NCI-H2227 treated with DMSO at 0.1 percent for 48 hours (cell line): Measurements from ENCODE around the gene MTARC2.

ENCODE experiments used
- DNase-seq: peaks from one replicate; lab custom pipeline; 2025; lab: John Stamatoyannopoulos, UW

The MTARC2 gene

DNA sequence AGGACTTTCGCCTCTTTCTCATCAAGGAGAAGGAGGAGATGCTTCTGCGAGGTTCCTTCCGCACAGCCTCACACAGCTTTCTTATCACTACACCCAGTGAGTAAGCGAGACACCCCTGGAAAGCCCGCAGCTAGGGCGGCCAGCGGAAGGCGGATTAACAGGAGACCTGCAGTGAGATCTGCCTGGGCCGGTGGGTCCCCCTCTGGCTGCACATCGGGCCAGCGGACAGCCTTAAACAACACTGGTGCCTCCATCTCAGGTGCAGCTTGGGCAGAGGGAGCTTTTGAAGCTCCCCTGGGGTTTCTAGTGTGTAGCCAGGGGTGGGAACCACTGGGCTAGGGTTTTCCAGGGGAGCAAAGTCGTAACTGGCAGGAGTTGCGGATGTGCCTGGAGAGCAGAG is 21.1 kb downstream of the MTARC2 start:
- no peak for DNase-seq

- DNase-seq = no peak
These were observed 22.3 kb downstream of the MTARC2 start for GRCh38 chr1:220770245-220770913.

DNA sequence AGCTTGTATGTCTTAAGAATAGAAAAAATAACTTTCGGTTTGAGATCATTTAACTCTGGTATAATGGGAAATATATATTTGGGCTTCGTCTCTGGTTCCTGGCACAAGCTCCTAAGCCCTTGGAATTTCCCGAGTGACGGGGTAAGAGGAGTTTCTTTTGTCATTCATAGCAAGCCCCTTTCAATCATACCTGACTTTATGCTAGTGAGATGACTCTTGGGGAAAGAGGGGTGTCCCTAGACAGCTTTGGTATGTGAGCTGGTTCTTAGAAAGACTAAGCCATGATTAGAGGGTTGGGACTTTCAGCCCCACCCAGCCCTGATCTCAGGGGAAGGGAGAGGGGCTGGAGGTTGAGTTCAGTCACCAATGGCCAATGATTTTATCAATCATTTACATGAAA is 24.7 kb downstream of the MTARC2 start:
- no peak for DNase-seq

DNA sequence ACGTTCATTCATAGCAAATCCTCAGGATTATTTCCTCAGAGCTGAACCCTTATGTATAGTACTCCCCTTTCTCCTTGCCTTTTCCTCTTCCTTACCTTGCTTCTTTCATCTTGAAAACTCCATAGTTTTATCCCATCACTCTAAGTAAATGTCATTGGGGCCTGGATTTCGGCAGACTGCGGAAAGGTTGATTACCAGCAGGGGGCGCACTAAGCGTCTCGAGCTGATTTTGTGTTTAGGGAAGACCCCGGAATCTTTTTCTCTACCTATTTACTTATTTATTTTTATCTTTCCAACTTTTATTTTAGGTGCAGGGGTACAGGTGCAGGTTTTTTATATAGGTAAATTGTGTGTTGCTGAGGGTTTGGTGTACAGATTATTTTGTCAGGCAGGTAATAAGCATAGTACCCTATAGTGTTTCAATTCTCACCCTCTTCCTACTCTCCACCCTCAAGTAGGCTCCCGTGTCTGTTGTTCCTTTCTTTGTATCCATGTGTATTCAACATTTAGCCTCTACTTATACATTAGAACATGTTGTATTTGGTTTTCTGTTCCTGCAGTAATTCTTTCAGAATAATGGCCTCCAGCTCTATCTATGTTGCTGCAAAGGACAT is 27.2 kb downstream of the MTARC2 start:
- no peak for DNase-seq

DNA sequence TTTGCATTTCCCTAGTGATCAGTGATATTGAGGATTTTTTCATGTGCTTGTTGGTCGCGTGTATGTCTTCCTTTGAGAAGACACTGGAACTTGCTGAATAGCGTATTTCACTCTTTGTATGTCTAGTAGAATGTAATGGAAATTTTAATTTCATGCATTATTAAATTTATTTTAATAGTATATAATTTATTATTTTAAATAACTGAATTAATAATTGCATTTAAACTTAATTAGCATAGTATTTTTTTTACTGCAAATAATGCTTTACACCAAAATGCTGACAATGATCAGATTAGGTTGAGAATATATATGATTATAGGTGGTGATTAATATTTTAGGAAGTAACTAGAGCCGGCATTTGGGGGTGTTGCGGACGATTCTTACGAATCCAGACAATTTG is 28.1 kb downstream of the MTARC2 start:
- no peak for DNase-seq

- DNase-seq = peak; percentile 79
These were observed 28.7 kb downstream of the MTARC2 start for GRCh38 chr1:220776720-220777326.

GRCh38 chr1:220783453-220783852 is 35.3 kb downstream of the MTARC2 start:
- no peak for DNase-seq

DNA sequence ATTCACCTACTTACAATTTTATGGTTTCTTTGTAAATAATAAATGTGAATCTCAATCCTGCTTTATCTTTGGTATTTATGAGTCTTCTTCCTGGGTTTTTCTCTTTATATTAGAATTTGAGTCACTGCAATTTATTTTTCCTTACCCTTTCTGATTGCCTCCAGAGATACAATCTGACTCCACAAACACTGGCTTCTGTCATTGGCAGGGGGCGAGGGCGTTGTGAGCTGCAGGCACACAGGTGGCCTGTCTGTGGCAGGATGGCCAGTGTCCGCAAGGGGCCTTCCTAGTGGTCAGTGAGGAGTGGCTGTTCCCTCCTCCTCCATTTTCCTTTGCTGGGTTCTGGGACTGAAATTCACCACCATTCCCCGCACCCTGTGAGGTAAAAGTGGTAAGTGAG is 36.6 kb downstream of the MTARC2 start:
- DNase-seq = no peak

- no peak for DNase-seq
These were observed 37.3 kb downstream of the MTARC2 start for GRCh38 chr1:220785166-220786056.

GRCh38 chr1:220786057-220786336 is 37.9 kb downstream of the MTARC2 start:
- no peak for DNase-seq

DNA sequence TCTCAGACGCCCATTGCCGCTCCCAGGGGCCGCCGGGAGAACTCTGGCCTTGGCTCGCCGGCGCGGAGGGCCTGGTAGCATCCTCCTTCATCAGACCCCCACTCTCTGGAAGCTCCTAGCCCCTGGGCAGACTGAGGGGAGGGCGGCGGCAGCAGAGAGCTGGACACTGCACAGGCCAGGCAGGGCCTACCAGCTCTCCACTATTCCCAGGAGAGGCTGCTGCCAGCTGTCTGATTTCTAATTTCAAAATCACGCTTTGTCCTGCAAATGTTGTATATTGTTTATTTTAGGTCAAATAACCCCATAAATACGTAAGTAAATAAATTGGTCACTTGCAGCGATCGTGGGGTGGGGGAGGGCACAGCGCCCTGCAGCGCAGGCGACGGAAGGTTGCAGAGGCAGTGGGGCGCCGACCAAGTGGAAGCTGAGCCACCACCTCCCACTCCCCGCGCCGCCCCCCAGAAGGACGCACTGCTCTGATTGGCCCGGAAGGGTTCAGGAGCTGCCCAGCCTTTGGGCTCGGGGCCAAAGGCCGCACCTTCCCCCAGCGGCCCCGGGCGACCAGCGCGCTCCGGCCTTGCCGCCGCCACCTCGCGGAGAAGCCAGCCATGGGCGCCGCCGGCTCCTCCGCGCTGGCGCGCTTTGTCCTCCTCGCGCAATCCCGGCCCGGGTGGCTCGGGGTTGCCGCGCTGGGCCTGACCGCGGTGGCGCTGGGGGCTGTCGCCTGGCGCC is 38.4 kb downstream of the MTARC2 start, which contains the start of gene MTARC1:
Gene MTARC1 (plus strand): TSS at position 577 of the 732 bp plus-strand sequence. CDS start 32 bp downstream, at position 609.
- DNase-seq = peak; percentile 73

DNA sequence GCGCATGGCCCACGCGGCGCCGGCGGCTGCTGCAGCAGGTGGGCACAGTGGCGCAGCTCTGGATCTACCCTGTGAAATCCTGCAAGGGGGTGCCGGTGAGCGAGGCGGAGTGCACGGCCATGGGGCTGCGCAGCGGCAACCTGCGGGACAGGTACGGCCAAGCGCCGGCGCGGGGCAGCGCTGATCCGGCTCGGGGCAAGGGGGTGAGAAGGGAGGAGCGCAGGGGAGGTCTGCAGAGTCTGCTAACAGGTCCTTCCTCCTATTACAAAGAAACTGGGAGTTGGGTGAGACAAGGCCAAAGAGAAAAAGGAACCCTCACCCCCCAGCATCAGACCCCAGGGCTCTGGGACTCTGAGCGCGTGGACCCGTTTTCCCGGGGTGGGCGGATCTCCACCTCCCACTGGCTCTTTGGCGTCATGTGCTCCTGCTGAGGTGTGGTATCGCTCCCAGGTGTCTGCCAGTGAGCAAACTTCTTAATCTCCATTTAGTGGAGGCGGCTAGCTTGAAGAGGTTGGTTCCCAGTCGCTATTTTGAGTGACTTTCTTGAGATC is 39.0 kb downstream of the MTARC2 start:
- DNase-seq = peak; percentile 65

DNA sequence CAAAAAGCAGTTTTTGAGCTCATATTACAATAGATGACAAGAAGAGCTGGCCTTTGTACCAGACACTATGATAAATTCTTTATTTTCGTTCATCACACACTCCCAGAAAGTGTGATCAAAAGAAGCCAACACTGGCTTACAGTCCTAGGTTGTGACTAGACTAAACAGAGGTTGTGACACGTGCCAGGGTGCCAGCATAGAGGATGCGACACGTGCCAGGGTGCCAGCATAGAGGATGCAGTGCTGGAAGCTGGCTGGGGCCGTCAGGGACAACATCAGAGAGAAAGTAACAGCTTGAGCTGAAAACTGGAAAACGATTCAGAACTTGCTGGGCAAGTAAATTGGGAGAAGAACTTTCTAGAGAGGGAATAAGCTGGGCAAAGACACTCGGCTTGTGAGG is 40.8 kb downstream of the MTARC2 start:
- DNase-seq = no peak

DNA sequence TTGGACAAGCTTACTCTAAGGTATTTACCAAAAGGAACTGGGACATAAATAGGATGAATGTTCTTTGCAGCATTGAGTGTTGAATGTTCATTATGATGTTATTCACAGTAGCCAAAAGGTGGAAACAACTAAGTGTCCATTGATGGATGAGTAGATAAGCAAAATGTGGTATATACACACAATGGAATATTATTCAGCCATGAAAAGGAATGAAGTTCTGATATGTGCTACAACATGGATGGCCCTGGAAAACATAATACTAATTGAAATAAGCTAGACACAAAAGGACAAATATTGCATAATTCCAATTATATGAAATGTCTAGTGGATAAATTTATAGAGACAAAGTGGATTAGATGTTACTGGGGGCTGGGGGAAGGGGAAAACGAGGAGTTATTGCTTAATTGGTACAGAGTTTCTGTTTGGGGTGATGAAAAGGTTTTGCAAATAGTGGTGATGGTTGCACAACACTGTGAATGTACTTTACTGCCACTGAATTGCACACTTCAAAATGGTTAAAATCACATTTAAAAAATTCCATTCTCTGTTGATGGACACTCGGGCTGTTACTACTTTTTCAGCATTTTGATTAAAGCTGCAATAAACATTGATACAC is 41.5 kb downstream of the MTARC2 start:
- DNase-seq = no peak

DNA sequence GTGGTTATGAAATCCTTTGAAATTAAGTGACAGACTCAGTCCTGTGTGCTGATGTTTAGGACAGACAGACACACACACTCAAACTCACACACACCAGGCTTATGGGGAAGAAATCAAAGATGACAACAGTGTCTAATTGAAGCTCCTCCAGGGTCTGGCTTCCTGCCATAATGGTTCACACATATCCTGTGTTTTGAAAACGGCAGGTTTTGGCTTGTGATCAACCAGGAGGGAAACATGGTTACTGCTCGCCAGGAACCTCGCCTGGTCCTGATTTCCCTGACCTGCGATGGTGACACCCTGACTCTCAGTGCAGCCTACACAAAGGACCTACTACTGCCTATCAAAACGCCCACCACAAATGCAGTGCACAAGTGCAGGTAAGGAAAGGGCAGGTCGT is 43.2 kb downstream of the MTARC2 start:
- no peak for DNase-seq

DNA sequence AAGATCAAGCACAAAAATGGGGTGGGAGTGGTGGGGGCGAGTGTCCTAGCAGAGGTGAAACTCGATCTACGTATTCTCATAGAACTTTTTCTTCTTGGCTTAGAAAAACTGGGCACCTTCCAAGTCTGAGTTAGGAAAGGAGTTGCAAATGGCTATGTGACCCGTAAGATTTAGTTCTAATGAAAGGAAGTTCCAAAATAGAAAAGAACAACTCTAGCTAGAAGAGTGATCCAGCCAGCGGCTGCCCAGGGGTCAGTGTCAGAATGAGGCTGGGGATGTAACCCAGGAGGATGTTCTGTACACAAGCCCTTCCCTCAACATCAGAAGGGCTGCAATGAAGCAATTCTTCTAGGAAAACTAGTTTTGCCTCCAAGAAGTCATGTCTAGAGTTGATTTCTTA is 43.8 kb downstream of the MTARC2 start:
- DNase-seq = no peak

- DNase-seq = no peak
These were observed 48.4 kb downstream of the MTARC2 start for GRCh38 chr1:220796530-220796929.

DNA sequence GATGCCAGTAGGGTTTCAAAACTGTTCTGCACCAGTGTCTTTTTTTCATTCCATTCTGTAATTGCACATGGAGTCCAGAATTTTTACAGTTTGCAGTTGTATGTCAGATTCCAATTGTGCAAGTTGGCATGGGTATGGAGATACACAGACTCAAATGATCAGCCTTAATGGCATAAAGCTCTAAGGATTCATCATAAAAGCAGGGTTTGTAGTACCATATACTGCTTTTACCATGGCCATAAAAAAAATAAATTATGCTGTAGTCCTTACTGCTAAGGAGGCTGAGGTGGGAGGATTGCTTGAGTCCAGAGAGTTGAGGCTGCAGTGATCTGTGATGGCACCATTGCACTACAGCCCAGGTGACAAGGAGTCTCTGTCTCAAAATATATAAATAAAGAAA is 48.9 kb downstream of the MTARC2 start:
- DNase-seq = no peak

DNA sequence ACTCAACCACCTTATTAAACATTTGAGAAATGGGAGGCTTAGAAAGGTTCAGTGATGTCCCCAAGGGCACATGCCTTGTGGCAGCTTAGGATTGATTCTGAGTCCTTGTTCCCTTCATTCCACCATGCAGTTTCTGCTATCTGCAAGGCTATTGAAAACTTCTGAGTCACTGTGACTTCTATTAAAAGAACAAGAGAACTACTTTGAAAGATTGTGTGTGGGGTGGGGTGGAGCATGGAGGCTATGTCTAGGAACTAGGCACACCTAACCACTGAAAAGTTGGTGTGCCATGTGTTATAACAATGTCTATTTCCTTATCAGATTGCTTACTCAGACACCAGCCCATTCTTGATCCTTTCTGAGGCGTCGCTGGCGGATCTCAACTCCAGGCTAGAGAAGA is 49.4 kb downstream of the MTARC2 start:
- DNase-seq = no peak

GRCh38 chr1:220798338-220798737 is 50.2 kb downstream of the MTARC2 start:
- DNase-seq = no peak

- no peak for DNase-seq
These were observed 52.1 kb downstream of the MTARC2 start for GRCh38 chr1:220800262-220800661.
